ENCODE results near the gene G6PC1. TPM values are rescaled to one million over a fixed set of nuclear protein-coding genes. Genes with fewer than 3 reads are reported as not detected.
"Not testable (repeated sequence)": the region's sequence is repeated elsewhere in the genome, so short reads cannot be mapped to it uniquely, and the experiment has no call there.

G6PC1 gene
- total RNA-seq, 1 experiment from 2014 or later: not detected

DNA sequence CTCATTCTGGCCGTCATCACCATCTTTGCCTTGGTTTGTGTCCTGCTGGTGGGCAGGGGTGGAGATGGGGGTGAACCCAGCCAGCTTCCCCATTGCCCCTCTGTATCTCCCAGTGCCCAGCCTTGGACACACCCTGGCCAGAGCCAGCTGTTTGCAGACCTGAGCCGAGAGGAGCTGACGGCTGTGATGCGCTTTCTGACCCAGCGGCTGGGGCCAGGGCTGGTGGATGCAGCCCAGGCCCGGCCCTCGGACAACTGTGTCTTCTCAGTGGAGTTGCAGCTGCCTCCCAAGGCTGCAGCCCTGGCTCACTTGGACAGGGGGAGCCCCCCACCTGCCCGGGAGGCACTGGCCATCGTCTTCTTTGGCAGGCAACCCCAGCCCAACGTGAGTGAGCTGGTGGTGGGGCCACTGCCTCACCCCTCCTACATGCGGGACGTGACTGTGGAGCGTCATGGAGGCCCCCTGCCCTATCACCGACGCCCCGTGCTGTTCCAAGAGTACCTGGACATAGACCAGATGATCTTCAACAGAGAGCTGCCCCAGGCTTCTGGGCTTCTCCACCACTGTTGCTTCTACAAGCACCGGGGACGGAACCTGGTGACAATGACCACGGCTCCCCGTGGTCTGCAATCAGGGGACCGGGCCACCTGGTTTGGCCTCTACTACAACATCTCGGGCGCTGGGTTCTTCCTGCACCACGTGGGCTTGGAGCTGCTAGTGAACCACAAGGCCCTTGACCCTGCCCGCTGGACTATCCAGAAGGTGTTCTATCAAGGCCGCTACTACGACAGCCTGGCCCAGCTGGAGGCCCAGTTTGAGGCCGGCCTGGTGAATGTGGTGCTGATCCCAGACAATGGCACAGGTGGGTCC, 49.0 kb upstream of the G6PC1 start:
- H3K4me1 Mint-ChIP-seq; H3K27me3 Mint-ChIP-seq (ENCODE audit: low read depth); H3K9me3 Mint-ChIP-seq; ATAC-seq; H3K4me3 Mint-ChIP-seq; POLR2A ChIA-PET; H3K36me3 Mint-ChIP-seq; H3K27ac Mint-ChIP-seq; DNase-seq (ENCODE audit: low spot score): not testable (repeated sequence)
- CTCF ChIA-PET: interaction anchor here (0.6 to 1.7 kb wide), 3 partner anchors 28 to 1498 kb away, joined by 3 to 6 read pairs (median 4); partner anchors contain the start of gene BECN1

DNA sequence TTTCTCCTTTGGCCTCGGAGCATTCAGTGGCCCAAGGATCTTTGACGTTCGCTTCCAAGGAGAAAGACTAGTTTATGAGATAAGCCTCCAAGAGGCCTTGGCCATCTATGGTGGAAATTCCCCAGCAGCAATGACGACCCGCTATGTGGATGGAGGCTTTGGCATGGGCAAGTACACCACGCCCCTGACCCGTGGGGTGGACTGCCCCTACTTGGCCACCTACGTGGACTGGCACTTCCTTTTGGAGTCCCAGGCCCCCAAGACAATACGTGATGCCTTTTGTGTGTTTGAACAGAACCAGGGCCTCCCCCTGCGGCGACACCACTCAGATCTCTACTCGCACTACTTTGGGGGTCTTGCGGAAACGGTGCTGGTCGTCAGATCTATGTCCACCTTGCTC, 48.2 kb upstream of the G6PC1 start:
- no peak for ATAC-seq
- Mint-ChIP-seq H3K36me3 (no peaks in the 10 kb centered on the region), H3K4me1 (no peaks in the 10 kb centered on the region; the same call in 1 of the 2 replicates), H3K27ac (no peak overlapping the region), H3K27me3 (ENCODE audit: low read depth) (no peaks in the 10 kb centered on the region), H3K4me3 (no peak overlapping the region), H3K9me3 (no peaks in the 10 kb centered on the region)
- ChIA-PET POLR2A (no interaction called here), CTCF (interaction anchor here (1.7 kb wide), 1 partner anchor 77 kb away, joined by 4 read pairs; no protein-coding TSS in a partner anchor)
- DNase-seq (ENCODE audit: low spot score): no peak
- TF ChIP-seq ZNF121 (CRISPR knock-in tag; IDR thresholded peaks at IDR 0.05): no peak
- TF ChIP-seq, protein P1, sequence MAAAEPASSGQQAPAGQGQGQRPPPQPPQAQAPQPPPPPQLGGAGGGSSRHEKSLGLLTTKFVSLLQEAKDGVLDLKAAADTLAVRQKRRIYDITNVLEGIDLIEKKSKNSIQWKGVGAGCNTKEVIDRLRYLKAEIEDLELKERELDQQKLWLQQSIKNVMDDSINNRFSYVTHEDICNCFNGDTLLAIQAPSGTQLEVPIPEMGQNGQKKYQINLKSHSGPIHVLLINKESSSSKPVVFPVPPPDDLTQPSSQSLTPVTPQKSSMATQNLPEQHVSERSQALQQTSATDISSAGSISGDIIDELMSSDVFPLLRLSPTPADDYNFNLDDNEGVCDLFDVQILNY (CRISPR knock-in tag; IDR thresholded peaks at IDR 0.05): no peak
- TF ChIP-seq, protein P2, sequence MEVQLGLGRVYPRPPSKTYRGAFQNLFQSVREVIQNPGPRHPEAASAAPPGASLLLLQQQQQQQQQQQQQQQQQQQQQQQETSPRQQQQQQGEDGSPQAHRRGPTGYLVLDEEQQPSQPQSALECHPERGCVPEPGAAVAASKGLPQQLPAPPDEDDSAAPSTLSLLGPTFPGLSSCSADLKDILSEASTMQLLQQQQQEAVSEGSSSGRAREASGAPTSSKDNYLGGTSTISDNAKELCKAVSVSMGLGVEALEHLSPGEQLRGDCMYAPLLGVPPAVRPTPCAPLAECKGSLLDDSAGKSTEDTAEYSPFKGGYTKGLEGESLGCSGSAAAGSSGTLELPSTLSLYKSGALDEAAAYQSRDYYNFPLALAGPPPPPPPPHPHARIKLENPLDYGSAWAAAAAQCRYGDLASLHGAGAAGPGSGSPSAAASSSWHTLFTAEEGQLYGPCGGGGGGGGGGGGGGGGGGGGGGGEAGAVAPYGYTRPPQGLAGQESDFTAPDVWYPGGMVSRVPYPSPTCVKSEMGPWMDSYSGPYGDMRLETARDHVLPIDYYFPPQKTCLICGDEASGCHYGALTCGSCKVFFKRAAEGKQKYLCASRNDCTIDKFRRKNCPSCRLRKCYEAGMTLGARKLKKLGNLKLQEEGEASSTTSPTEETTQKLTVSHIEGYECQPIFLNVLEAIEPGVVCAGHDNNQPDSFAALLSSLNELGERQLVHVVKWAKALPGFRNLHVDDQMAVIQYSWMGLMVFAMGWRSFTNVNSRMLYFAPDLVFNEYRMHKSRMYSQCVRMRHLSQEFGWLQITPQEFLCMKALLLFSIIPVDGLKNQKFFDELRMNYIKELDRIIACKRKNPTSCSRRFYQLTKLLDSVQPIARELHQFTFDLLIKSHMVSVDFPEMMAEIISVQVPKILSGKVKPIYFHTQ (CRISPR knock-in tag; IDR thresholded peaks at IDR 0.05): no peak
- TF ChIP-seq OVOL2 (CRISPR knock-in tag; IDR thresholded peaks at IDR 0.05; ENCODE audit: borderline replicate concordance): no peak

DNA sequence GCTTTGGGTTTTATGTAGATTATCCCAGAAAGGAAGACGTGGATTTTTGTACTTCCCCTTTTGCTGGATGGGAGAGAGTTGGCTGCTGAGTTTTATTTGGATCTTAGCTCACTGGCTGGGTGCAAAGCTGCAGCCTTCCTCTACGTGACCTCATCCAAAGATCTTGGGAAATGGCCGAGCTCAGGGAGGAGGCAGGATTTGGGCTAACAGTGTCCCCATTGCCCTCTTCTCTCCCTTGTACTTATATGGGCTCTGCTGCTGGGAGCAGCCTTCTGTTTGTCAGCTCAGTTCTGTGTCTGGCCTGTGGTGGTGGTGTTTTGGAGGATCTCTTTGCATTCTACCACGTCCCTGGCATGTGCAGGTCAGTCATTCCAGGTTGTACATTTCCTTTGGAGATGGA, 47.6 kb upstream of the G6PC1 start:
- ATAC-seq (no peak), DNase-seq (ENCODE audit: low spot score) (no peak)
- no peaks in the 10 kb centered on the region for H3K9me3 Mint-ChIP-seq
- POLR2A ChIA-PET: no interaction called here
- peak overlapping the region; percentile 13; the same call in 1 of the 2 replicates for H3K27ac Mint-ChIP-seq
- H3K27me3 Mint-ChIP-seq (ENCODE audit: low read depth): no peaks in the 10 kb centered on the region
- H3K4me3 Mint-ChIP-seq: no peak overlapping the region
- no peaks in the 10 kb centered on the region for H3K36me3 Mint-ChIP-seq
- CTCF ChIA-PET: interaction anchor here (1.2 to 1.7 kb wide), 2 partner anchors 9 to 76 kb away, joined by 4 read pairs; partner anchors contain the start of gene AOC2
- H3K4me1 Mint-ChIP-seq: no peaks in the 10 kb centered on the region; the same call in 1 of the 2 replicates
- no peak for TF ChIP-seq ESRRA (CRISPR knock-in tag; IDR thresholded peaks at IDR 0.05; ENCODE audit: borderline replicate concordance)
- TF ChIP-seq ZNF263 (CRISPR knock-in tag; IDR thresholded peaks at IDR 0.05; ENCODE audit: low read depth): no peak
- no peak for TF ChIP-seq MYBL2 (CRISPR knock-in tag; IDR thresholded peaks at IDR 0.05)
- TF ChIP-seq, protein P3, sequence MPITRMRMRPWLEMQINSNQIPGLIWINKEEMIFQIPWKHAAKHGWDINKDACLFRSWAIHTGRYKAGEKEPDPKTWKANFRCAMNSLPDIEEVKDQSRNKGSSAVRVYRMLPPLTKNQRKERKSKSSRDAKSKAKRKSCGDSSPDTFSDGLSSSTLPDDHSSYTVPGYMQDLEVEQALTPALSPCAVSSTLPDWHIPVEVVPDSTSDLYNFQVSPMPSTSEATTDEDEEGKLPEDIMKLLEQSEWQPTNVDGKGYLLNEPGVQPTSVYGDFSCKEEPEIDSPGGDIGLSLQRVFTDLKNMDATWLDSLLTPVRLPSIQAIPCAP (CRISPR knock-in tag; IDR thresholded peaks at IDR 0.05): no peak
- TF ChIP-seq ZNF416 (CRISPR knock-in tag; IDR thresholded peaks at IDR 0.05): no peak
- TF ChIP-seq, protein P4, sequence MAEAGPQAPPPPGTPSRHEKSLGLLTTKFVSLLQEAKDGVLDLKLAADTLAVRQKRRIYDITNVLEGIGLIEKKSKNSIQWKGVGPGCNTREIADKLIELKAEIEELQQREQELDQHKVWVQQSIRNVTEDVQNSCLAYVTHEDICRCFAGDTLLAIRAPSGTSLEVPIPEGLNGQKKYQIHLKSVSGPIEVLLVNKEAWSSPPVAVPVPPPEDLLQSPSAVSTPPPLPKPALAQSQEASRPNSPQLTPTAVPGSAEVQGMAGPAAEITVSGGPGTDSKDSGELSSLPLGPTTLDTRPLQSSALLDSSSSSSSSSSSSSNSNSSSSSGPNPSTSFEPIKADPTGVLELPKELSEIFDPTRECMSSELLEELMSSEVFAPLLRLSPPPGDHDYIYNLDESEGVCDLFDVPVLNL (CRISPR knock-in tag; IDR thresholded peaks at IDR 0.05; ENCODE audit: borderline replicate concordance, low read depth): no peak
- TF ChIP-seq GABPB1 (CRISPR knock-in tag; IDR thresholded peaks at IDR 0.05): no peak
- TF ChIP-seq, protein P5, sequence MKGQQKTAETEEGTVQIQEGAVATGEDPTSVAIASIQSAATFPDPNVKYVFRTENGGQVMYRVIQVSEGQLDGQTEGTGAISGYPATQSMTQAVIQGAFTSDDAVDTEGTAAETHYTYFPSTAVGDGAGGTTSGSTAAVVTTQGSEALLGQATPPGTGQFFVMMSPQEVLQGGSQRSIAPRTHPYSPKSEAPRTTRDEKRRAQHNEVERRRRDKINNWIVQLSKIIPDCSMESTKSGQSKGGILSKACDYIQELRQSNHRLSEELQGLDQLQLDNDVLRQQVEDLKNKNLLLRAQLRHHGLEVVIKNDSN (CRISPR knock-in tag; IDR thresholded peaks at IDR 0.05): no peak
- no peak for TF ChIP-seq TEAD4 (CRISPR knock-in tag; IDR thresholded peaks at IDR 0.05)
- TF ChIP-seq, protein P6, sequence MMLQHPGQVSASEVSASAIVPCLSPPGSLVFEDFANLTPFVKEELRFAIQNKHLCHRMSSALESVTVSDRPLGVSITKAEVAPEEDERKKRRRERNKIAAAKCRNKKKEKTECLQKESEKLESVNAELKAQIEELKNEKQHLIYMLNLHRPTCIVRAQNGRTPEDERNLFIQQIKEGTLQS (CRISPR knock-in tag; conservative IDR thresholded peaks at IDR 0.05): no peak
- no peak for TF ChIP-seq ZNF232 (CRISPR knock-in tag; IDR thresholded peaks at IDR 0.05)
- TF ChIP-seq, protein P1 (CRISPR knock-in tag; IDR thresholded peaks at IDR 0.05): no peak
- TF ChIP-seq KAT7 (CRISPR knock-in tag; IDR thresholded peaks at IDR 0.05; ENCODE audit: borderline replicate concordance): no peak
- TF ChIP-seq, protein P7, sequence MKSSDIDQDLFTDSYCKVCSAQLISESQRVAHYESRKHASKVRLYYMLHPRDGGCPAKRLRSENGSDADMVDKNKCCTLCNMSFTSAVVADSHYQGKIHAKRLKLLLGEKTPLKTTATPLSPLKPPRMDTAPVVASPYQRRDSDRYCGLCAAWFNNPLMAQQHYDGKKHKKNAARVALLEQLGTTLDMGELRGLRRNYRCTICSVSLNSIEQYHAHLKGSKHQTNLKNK (CRISPR knock-in tag; IDR thresholded peaks at IDR 0.05): no peak
- no peak for TF ChIP-seq FOXJ3 (CRISPR knock-in tag; IDR thresholded peaks at IDR 0.05; ENCODE audit: borderline replicate concordance)
- TF ChIP-seq NFATC4 (CRISPR knock-in tag; IDR thresholded peaks at IDR 0.05): no peak
- TF ChIP-seq, protein P8, sequence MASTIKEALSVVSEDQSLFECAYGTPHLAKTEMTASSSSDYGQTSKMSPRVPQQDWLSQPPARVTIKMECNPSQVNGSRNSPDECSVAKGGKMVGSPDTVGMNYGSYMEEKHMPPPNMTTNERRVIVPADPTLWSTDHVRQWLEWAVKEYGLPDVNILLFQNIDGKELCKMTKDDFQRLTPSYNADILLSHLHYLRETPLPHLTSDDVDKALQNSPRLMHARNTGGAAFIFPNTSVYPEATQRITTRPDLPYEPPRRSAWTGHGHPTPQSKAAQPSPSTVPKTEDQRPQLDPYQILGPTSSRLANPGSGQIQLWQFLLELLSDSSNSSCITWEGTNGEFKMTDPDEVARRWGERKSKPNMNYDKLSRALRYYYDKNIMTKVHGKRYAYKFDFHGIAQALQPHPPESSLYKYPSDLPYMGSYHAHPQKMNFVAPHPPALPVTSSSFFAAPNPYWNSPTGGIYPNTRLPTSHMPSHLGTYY (CRISPR knock-in tag; IDR thresholded peaks at IDR 0.05): no peak
